Measurements from ENCODE around the gene DQX1. TPM values are rescaled to one million over a fixed set of nuclear protein-coding genes. Genes with fewer than 3 reads are reported as not detected.
A peak's percentile ranks its signal among the peaks of the same experiment; 100 is the strongest.

DQX1 gene
- total RNA-seq, 1 experiment from 2014 or later: not detected

DNA sequence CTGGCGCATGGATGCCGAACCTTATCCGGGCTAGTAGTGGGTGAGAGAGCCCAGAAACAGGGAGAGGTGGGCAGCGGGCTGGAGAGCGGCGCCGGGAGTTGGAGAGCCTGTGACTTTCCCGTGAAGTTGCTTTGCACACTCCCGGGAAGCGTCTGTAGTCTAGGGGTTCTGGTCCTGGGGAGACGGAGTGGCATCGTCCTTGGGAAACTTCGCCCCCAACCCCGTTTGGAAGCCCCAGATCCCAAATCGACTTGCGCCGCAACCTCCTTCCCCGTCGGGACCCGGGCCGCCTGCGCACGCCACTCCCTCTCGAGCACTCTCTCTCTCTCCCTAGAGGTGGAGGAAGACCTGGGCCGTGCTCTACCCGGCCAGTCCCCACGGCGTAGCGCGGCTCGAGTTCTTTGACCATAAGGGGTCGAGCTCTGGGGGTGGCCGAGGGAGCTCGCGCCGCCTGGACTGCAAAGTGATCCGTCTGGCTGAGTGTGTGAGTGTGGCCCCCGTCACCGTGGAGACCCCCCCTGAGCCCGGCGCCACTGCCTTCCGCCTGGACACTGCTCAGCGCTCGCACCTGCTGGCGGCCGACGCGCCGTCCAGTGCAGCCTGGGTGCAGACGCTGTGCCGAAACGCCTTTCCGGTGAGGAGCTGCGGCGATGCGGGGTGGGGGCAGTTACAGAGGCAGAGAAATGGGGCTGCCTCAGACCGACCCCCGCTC lies 28.9 kb upstream of the DQX1 start:
- DNase-seq (ENCODE audit: low read depth): no peak

DNA sequence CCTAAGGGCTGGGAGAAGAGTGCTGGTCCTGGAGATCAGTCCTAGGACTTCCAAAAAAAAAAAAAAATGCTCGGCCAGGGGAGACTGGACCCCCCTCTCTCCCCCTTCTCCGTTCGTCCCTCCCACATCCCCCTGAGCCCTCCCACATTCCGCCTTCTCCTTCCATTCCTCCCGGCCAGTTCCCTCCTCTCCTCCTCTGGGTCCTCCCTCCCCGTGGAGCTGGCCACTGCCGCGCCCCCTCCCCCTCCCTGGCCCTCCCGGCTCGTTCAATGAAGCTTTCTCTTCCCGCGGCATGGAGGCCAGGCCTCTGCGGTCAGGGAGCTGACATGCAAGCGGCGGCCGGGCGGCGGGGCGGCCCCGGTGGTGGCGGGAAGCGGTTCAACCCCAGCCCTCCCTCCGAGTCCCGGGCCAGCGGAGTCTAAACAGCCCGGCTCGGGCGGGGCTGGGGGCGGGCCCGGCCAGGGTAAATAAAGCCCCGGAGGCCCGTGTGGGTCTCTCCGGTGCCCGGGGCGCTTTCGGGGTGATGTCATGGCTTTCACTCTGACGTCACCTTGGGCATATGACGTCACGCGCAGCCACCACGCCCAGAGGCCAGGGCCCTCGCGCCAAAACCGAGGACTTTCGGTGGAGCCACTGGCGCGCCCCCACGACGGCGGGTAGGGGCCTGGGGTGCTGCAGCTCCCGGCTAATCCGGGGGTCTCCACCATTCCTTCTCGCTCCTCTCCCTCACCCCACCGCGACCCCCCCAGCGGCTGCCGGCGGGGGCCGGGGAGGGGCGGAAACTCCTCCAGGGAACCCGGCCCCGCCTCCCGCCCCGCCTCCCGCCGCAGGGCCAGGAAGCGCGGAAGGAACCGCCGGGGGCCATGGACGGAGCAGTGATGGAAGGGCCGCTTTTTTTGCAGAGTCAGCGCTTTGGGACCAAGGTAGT lies 28.1 kb upstream of the DQX1 start, which contains the start of the genes DOK1 and LOXL3:
DOK1 (plus strand) TSS at position 829 of the 928 bp plus-strand sequence; CDS start at position 864, 35 bp downstream.
LOXL3 (minus strand) TSS at position 51 of the 928 bp plus-strand sequence. CDS start 1,308 bp downstream, outside the sequence.
- peak; percentile 90 for DNase-seq (ENCODE audit: low read depth)

- DNase-seq (ENCODE audit: low read depth): peak; percentile 57
These were observed 27.1 kb upstream of the DQX1 start for GRCh38 chr2:74552914-74553811.

GRCh38 chr2:74551942-74552913 lies 26.2 kb upstream of the DQX1 start:
- DNase-seq (ENCODE audit: low read depth): no peak

- no peak for DNase-seq (ENCODE audit: low read depth)
These were observed 25.5 kb upstream of the DQX1 start for GRCh38 chr2:74551530-74551929.

- DNase-seq (ENCODE audit: low read depth): no peak
These were observed 24.2 kb upstream of the DQX1 start for GRCh38 chr2:74550231-74550630.

DNA sequence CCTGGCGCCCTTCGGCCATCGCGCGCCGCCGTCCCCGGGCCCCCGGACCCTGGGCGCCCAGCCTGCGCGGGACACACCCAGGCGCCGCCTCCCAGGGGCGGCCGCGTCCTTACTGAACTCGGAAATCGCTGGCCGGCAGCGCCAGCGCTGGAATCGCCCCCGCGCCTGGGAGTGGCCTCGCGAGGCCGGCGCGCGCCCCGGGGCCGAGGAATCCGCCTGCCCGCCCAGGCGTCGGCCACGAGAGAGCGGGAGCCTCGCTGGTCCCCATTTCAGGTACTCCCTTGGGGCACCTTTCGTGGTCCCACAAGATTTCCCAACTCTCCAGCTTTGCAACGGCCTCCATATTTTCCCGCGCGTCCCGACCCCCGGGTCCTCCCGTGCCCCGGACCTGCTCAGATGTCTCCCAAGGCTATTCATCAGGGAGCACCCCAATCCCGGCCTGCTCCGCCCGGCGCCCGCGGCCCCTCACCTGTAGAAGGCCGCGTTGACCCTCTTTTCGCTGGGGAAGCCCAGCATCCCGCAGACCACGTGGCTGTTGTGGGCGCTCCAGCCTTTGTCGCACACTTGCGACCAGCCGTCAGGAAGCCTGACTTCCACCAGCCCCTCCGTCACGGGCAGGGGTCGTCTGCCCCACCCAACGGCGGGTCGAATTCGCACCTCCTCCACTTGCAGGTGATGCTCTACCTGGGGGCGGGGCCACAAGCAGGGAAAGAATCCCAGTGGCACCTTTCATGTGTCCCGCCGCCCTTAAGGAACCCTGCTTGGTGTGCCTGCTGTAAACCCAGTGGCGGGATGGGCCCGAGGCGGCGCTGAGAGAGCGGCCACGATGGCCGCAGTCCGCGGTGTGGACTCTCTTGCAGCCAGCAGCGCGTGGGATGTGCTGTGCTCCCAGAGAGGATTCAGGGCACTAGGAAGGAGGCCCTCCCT lies 23.1 kb upstream of the DQX1 start:
- peak; percentile 36 for DNase-seq (ENCODE audit: low read depth)

DNA sequence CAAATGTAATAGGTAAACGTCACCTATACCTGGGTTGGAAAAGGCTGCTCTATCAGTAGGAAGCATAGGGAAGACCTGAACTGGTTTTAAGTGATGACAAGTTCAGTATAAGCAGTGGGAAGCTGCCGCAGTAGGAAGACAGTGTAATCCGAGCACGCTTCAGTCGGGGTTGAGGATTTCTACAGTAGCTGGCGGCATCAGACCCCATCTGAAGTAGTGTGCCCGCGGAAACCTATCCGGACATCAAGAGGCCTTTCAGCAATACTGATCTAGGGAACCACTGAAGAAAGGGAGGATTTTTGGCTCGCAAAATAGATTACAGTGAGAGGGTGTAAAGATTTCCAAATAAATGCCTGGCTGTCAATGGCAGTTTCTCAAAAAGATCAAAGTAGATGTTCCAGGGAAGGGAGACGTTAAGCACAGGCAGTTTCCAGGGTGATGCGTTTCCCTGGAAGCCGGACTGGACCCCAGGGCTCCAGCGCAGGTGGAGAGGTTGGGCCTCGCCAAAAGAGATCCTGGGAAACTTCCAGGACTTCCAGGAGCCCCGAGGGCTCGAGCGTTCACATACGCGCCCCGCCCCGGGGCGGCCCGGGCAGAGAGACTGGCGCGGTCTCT lies 22.4 kb upstream of the DQX1 start:
- DNase-seq (ENCODE audit: low read depth): no peak

- no peak for DNase-seq (ENCODE audit: low read depth)
These were observed 20.0 kb upstream of the DQX1 start for GRCh38 chr2:74546004-74546403.

DNA sequence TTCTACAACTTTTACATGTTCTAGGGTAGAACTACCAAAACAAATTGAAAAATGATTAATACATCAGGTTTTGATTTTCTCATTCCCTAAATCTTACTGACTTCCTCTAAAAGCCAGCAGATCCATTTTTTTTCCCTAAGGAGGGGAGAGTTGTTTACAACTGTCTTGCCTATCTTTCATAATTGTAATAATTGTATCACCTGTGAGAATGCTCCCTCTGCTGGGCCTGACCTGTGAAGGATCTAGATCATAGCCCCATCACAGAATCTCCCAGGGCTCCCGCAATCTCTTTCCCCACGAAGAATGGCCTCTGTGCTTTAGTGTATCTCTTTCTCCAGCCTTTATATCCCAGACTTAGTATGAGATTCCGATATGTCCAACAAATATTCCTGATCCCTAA lies 18.6 kb upstream of the DQX1 start:
- no peak for DNase-seq (ENCODE audit: low read depth)

DNA sequence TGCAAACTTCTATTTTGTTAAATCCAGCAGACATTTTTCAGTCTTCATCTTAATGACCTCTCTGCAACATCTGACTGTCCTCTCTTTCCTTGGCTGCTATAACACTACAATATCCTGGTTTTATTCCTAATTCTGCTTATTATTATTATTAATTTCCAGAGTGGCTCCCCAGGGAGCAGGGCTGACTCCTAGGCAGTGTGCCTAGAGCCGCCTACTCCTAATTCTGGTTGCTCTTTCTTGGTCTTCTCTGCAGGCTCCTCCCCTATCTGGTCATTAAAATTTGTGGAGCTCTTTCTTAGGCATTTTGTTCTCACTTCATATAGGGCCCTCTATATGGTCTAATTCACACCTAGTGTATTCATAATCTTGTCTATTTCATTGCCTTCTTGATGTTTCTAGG lies 16.9 kb upstream of the DQX1 start:
- no peak for DNase-seq (ENCODE audit: low read depth)

GRCh38 chr2:74540291-74540690 lies 14.3 kb upstream of the DQX1 start:
- no peak for DNase-seq (ENCODE audit: low read depth)

GRCh38 chr2:74538881-74539339 lies 12.9 kb upstream of the DQX1 start:
- DNase-seq (ENCODE audit: low read depth): no peak

GRCh38 chr2:74537140-74537539 lies 11.1 kb upstream of the DQX1 start:
- no peak for DNase-seq (ENCODE audit: low read depth)

- DNase-seq (ENCODE audit: low read depth): no peak
These were observed 10.3 kb upstream of the DQX1 start for GRCh38 chr2:74536166-74536950.

DNA sequence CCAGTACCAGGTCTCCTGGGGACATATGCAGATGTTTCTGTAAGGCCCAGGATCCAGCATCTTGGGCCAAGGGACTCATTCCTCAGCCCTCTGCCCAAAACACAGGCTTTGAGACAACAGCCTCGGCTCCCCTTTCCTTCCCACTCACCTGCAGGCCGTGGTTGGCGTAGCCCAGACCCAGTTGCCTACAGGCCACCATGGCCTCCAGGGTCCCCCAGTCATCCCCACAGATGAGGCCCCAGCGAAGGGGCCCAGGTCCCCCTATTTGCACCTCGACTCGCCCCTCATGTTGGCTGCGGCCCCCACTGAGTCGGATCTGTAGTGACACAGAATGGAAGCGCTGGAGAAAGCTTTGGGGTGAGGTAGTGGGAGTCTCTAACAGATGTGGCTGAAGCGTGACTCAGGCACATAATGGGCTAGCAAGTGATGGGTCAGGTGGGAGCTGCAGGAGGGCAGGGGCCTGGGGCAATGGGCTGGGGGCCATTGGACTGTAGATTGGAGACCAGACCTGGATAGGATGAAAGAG lies 9.5 kb upstream of the DQX1 start:
- no peak for DNase-seq (ENCODE audit: low read depth)

DNA sequence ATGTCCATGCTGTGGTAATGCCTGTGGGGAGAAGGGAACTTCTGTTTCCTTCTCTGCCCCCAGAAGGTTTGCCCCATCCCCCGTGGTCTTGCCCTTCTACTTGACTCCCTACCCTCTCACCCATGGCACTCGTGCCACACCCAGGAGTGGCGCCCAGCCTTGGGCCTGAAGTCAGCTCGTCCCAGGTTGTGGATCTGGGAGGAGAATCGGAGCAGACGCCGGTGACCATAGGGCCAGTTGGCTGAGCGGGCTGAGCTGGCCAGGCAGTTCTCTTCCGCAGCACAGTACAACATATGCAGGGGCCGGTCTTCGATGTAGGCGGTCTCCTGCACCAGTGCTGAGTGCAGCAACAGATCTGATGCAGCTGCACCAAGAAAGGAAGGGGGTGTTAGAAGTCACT lies 8.4 kb upstream of the DQX1 start:
- no peak for DNase-seq (ENCODE audit: low read depth)

GRCh38 chr2:74533464-74533863 lies 7.4 kb upstream of the DQX1 start:
- no peak for DNase-seq (ENCODE audit: low read depth)

Measured in M059J (cell line).